Stomach smooth muscle (tissue), 2 donors: ENCODE results near the gene KCNMB4.

Experiments
- H3K27ac ChIP-seq: one replicate; pipeline ENCODE4 v1.7.0; 2013; ENCODE audit warnings: mild to moderate bottlenecking, low read length, inconsistent platforms
- H3K27me3 ChIP-seq, 2 donors: one replicate each; pipeline ENCODE4 v1.7.0; 2013; ENCODE audit warnings: low read length in 2 of 2; ENCODE audit not compliant: insufficient read depth in 2 of 2, control insufficient read depth in 1 of 2
- H3K36me3 ChIP-seq, 2 donors: one replicate each; pipeline ENCODE4 v1.7.0; 2013; ENCODE audit warnings: low read length in 2 of 2; ENCODE audit not compliant: control insufficient read depth in 2 of 2, insufficient read depth in 2 of 2
- H3K4me1 ChIP-seq: one replicate; pipeline ENCODE4 v1.7.0; 2013; ENCODE audit warnings: low read length; ENCODE audit not compliant: control insufficient read depth, insufficient read depth
- H3K4me3 ChIP-seq, 2 donors: one replicate each; pipeline ENCODE4 v1.7.0; 2013; ENCODE audit warnings: low read length in 2 of 2
- H3K9ac ChIP-seq, 2 donors: one replicate each; pipeline ENCODE4 v1.7.0; 2013; ENCODE audit warnings: low read length in 2 of 2, mild to moderate bottlenecking in 1 of 2
- H3K9me3 ChIP-seq, 2 donors: one replicate each; pipeline ENCODE4 v1.7.0; 2013; ENCODE audit warnings: low read length in 2 of 2; ENCODE audit not compliant: control insufficient read depth in 2 of 2
- donor health status: healthy.
- donor health status: Pancreatic carcinoma.

Gene KCNMB4

GRCh38 chr12:70402597-70402996, 36.5 kb downstream of the KCNMB4 start:
- no peak overlapping the region for H3K27ac ChIP-seq
- H3K27me3 ChIP-seq, result no peaks in the 10 kb centered on the region
- H3K4me3 ChIP-seq, result no peak overlapping the region
- H3K4me1 ChIP-seq, result no peaks in the 10 kb centered on the region
- H3K36me3 ChIP-seq, result no peaks in the 10 kb centered on the region
- H3K9ac ChIP-seq, result no peak overlapping the region
- H3K9me3 ChIP-seq, result no peaks in the 10 kb centered on the region

- H3K9ac ChIP-seq, result no peak overlapping the region
- H3K27ac ChIP-seq, result no peak overlapping the region
- H3K9me3 ChIP-seq, result no peaks in the 10 kb centered on the region
- no peaks in the 10 kb centered on the region for H3K27me3 ChIP-seq
- H3K4me3 ChIP-seq, result no peak overlapping the region
- H3K36me3 ChIP-seq, result no peaks in the 10 kb centered on the region
- H3K4me1 ChIP-seq, result no peaks in the 10 kb centered on the region
Observed at GRCh38 chr12:70403826-70404225, 37.7 kb downstream of the KCNMB4 start.

GRCh38 chr12:70408004-70408790, 42.1 kb downstream of the KCNMB4 start:
- H3K27ac ChIP-seq, result no peak overlapping the region
- H3K36me3 ChIP-seq, result no peaks in the 10 kb centered on the region
- H3K4me1 ChIP-seq, result no peaks in the 10 kb centered on the region
- no peak overlapping the region for H3K9ac ChIP-seq
- peaks cover 0 to 4% of the 10 kb centered on the region in 2 donors for H3K27me3 ChIP-seq
- no peak overlapping the region for H3K4me3 ChIP-seq
- H3K9me3 ChIP-seq, result no peaks in the 10 kb centered on the region

GRCh38 chr12:70415987-70416386, 49.9 kb downstream of the KCNMB4 start:
- no peaks in the 10 kb centered on the region for H3K4me1 ChIP-seq
- no peaks in the 10 kb centered on the region for H3K36me3 ChIP-seq
- no peak overlapping the region for H3K4me3 ChIP-seq
- no peaks in the 10 kb centered on the region for H3K9me3 ChIP-seq
- peaks cover 0 to 4% of the 10 kb centered on the region in 2 donors for H3K27me3 ChIP-seq
- H3K27ac ChIP-seq, result no peak overlapping the region
- no peak overlapping the region for H3K9ac ChIP-seq

- H3K27ac ChIP-seq, result no peak overlapping the region
- H3K9ac ChIP-seq, result no peak overlapping the region
- no peak overlapping the region for H3K4me3 ChIP-seq
- no peaks in the 10 kb centered on the region for H3K9me3 ChIP-seq
- H3K4me1 ChIP-seq, result no peaks in the 10 kb centered on the region
- no peaks in the 10 kb centered on the region for H3K36me3 ChIP-seq
- H3K27me3 ChIP-seq, result peaks cover 0 to 1% of the 10 kb centered on the region in 2 donors
Observed at GRCh38 chr12:70417121-70417520, 51.0 kb downstream of the KCNMB4 start.

GRCh38 chr12:70418101-70418500, 52.0 kb downstream of the KCNMB4 start:
- no peak overlapping the region for H3K9ac ChIP-seq
- H3K4me3 ChIP-seq, result no peak overlapping the region
- no peak overlapping the region for H3K27ac ChIP-seq
- no peaks in the 10 kb centered on the region for H3K4me1 ChIP-seq
- H3K9me3 ChIP-seq, result no peaks in the 10 kb centered on the region
- no peaks in the 10 kb centered on the region for H3K27me3 ChIP-seq
- no peaks in the 10 kb centered on the region for H3K36me3 ChIP-seq

GRCh38 chr12:70422631-70423030, 56.5 kb downstream of the KCNMB4 start:
- Histone ChIP-seq H3K36me3 (no peaks in the 10 kb centered on the region), H3K27ac (no peak overlapping the region), H3K4me1 (no peaks in the 10 kb centered on the region), H3K27me3 (no peaks in the 10 kb centered on the region), H3K9ac (no peak overlapping the region), H3K9me3 (no peaks in the 10 kb centered on the region), H3K4me3 (no peak overlapping the region)

GRCh38 chr12:70426620-70427019, 60.5 kb downstream of the KCNMB4 start:
- no peaks in the 10 kb centered on the region for H3K36me3 ChIP-seq
- no peak overlapping the region for H3K9ac ChIP-seq
- no peak overlapping the region for H3K4me3 ChIP-seq
- no peaks in the 10 kb centered on the region for H3K9me3 ChIP-seq
- no peak overlapping the region for H3K27ac ChIP-seq
- no peaks in the 10 kb centered on the region for H3K4me1 ChIP-seq
- peaks cover 0 to 2% of the 10 kb centered on the region in 2 donors for H3K27me3 ChIP-seq

- Histone ChIP-seq H3K9me3 (no peaks in the 10 kb centered on the region), H3K27ac (no peak overlapping the region), H3K27me3 (peaks cover 0 to 2% of the 10 kb centered on the region in 2 donors), H3K9ac (no peak overlapping the region), H3K4me1 (no peaks in the 10 kb centered on the region), H3K36me3 (no peaks in the 10 kb centered on the region), H3K4me3 (no peak overlapping the region)
Observed at GRCh38 chr12:70427611-70428010, 61.5 kb downstream of the KCNMB4 start.

GRCh38 chr12:70430400-70430799, 64.3 kb downstream of the KCNMB4 start:
- H3K36me3 ChIP-seq, result no peaks in the 10 kb centered on the region
- H3K4me1 ChIP-seq, result no peaks in the 10 kb centered on the region
- no peak overlapping the region for H3K9ac ChIP-seq
- no peak overlapping the region for H3K4me3 ChIP-seq
- peaks cover 0 to 2% of the 10 kb centered on the region in 2 donors for H3K9me3 ChIP-seq
- peaks cover 0 to 2% of the 10 kb centered on the region in 2 donors for H3K27me3 ChIP-seq
- H3K27ac ChIP-seq, result no peak overlapping the region

GRCh38 chr12:70436836-70437235, 70.7 kb downstream of the KCNMB4 start:
- H3K36me3 ChIP-seq, result no peaks in the 10 kb centered on the region
- H3K9ac ChIP-seq, result no peak overlapping the region
- no peak overlapping the region for H3K4me3 ChIP-seq
- peaks cover 0 to 6% of the 10 kb centered on the region in 2 donors for H3K9me3 ChIP-seq
- no peaks in the 10 kb centered on the region for H3K27me3 ChIP-seq
- H3K4me1 ChIP-seq, result no peaks in the 10 kb centered on the region
- H3K27ac ChIP-seq, result no peak overlapping the region
